Measurements from ENCODE around the gene SSBP3. TPM values are rescaled to one million over a fixed set of nuclear protein-coding genes. Genes with fewer than 3 reads are reported as not detected.

SSBP3 gene
- total RNA-seq, 1 experiment from 2014 or later = 26.5 TPM

GRCh38 chr1:54307305-54307704, 98.9 kb downstream of the SSBP3 start:
- Histone ChIP-seq H3K27ac (no peak overlapping the region), H3K36me3 (ENCODE audit: low read depth) (no peaks in the 10 kb centered on the region), H3K27me3 (ENCODE audit: insufficient read depth, low read depth) (no peaks in the 10 kb centered on the region), H3K9me2 (ENCODE audit: insufficient read depth) (no peaks in the 10 kb centered on the region), H3K4me1 (replicated peaks; ENCODE audit: insufficient read depth) (no peaks in the 10 kb centered on the region), H2AFZ (no peak overlapping the region), H3F3A (ENCODE audit: insufficient read depth, low read depth) (no peaks in the 10 kb centered on the region), H3K4me2 (no peak overlapping the region), H3K4me3 (no peak overlapping the region), H4K20me1 (ENCODE audit: insufficient read depth) (peaks cover 5% of the 10 kb centered on the region; the same call in 1 of the 2 replicates), H3K79me2 (ENCODE audit: low read depth) (no peaks in the 10 kb centered on the region), H3K9me3 (ENCODE audit: insufficient read depth, low read depth) (no peaks in the 10 kb centered on the region)
- no TSS peak for BruUV-seq (replicated peaks)
- POLR2A ChIA-PET (ENCODE audit: unreplicated experiment) = no interaction called here
- intact Hi-C loops (cut with micrococcal nuclease; ENCODE audit: unreplicated experiment) = no loop called here
- CTCF ChIA-PET = no interaction called here
- no peak for TF ChIP-seq EZH2 (IDR thresholded peaks at IDR 0.05; ENCODE audit: low read depth)
- TF ChIP-seq CTCF (conservative IDR thresholded peaks at IDR 0.05) = no peak
- no peak for DNase-seq

GRCh38 chr1:54305906-54306514, 100.2 kb downstream of the SSBP3 start:
- DNase-seq = no peak
- ChIA-PET POLR2A (ENCODE audit: unreplicated experiment) (interaction anchor here (0.6 kb wide), 1 partner anchor 11 kb away, joined by 4 read pairs; no protein-coding TSS in a partner anchor), CTCF (no interaction called here)
- H3K79me2 ChIP-seq (ENCODE audit: low read depth) = no peaks in the 10 kb centered on the region
- H4K20me1 ChIP-seq (ENCODE audit: insufficient read depth) = no peaks in the 10 kb centered on the region; the same call in 1 of the 2 replicates
- H3K4me2 ChIP-seq = no peak overlapping the region
- no peaks in the 10 kb centered on the region for H3K4me1 ChIP-seq (replicated peaks; ENCODE audit: insufficient read depth)
- H3K4me3 ChIP-seq = no peak overlapping the region
- H3K27me3 ChIP-seq (ENCODE audit: insufficient read depth, low read depth) = no peaks in the 10 kb centered on the region
- no peaks in the 10 kb centered on the region for H3K9me3 ChIP-seq (ENCODE audit: insufficient read depth, low read depth)
- no peak overlapping the region for H2AFZ ChIP-seq
- intact Hi-C loops (cut with micrococcal nuclease; ENCODE audit: unreplicated experiment) = no loop called here
- no TSS peak for BruUV-seq (replicated peaks)
- no peaks in the 10 kb centered on the region for H3K9me2 ChIP-seq (ENCODE audit: insufficient read depth)
- no peak overlapping the region for H3K27ac ChIP-seq
- TF ChIP-seq EZH2 (IDR thresholded peaks at IDR 0.05; ENCODE audit: low read depth) (no peak), CTCF (conservative IDR thresholded peaks at IDR 0.05) (no peak)
- no peaks in the 10 kb centered on the region for H3F3A ChIP-seq (ENCODE audit: insufficient read depth, low read depth)
- H3K36me3 ChIP-seq (ENCODE audit: low read depth) = no peaks in the 10 kb centered on the region

GRCh38 chr1:54304518-54304917, 101.7 kb downstream of the SSBP3 start:
- Histone ChIP-seq H2AFZ (no peak overlapping the region), H3K9me2 (ENCODE audit: insufficient read depth) (no peaks in the 10 kb centered on the region), H3K9me3 (ENCODE audit: insufficient read depth, low read depth) (no peaks in the 10 kb centered on the region), H3K4me1 (replicated peaks; ENCODE audit: insufficient read depth) (no peaks in the 10 kb centered on the region), H3K27me3 (ENCODE audit: insufficient read depth, low read depth) (no peaks in the 10 kb centered on the region), H4K20me1 (ENCODE audit: insufficient read depth) (no peaks in the 10 kb centered on the region; the same call in 1 of the 2 replicates), H3K27ac (no peak overlapping the region), H3K4me3 (no peak overlapping the region), H3K4me2 (no peak overlapping the region), H3F3A (ENCODE audit: insufficient read depth, low read depth) (no peaks in the 10 kb centered on the region), H3K36me3 (ENCODE audit: low read depth) (no peaks in the 10 kb centered on the region), H3K79me2 (ENCODE audit: low read depth) (no peaks in the 10 kb centered on the region)
- DNase-seq = no peak
- BruUV-seq (replicated peaks) = no TSS peak
- CTCF ChIA-PET = no interaction called here
- POLR2A ChIA-PET (ENCODE audit: unreplicated experiment) = no interaction called here
- intact Hi-C loops (cut with micrococcal nuclease; ENCODE audit: unreplicated experiment) = no loop called here
- TF ChIP-seq EZH2 (IDR thresholded peaks at IDR 0.05; ENCODE audit: low read depth) (no peak), CTCF (conservative IDR thresholded peaks at IDR 0.05) (no peak)
